GM12878 (cell line): Measurements from ENCODE around the gene SESN3. TPM values are rescaled to one million over a fixed set of nuclear protein-coding genes. Genes with fewer than 3 reads are reported as not detected.

Experiments
- ATAC-seq: fragments of 200-7000 bp; cut with Tn5 transposase; 3 replicates; pipeline ENCODE4 v1.9.1; 2020; ENCODE audit warnings: mild to moderate bottlenecking, moderate library complexity
- BruUV-seq: library from RNA; stranded (reverse); fragments of 400-500 nt; replicated peaks from 2 replicates; lab custom pipeline; 2021; lab: Mats Ljungman, UMichigan
- CTCF ChIA-PET: fragments of 300-600 bp; sonication (Branson Sonifier 250); formaldehyde crosslinking; extraction: SDS; loops from one replicate; lab custom pipeline; 2021; ENCODE audit warnings: inconsistent platforms; lab: Yijun Ruan, JAX
- POLR2A ChIA-PET: fragments of 350-600 bp; formaldehyde crosslinking; extraction: SDS; loops from one replicate; lab custom pipeline; 2021; ENCODE audit warnings: inconsistent platforms; lab: Charles Lee
- RAD21 ChIA-PET: fragments of 300-600 bp; sonication (Branson Sonifier 250); formaldehyde crosslinking; loops from one replicate; lab custom pipeline; 2023; ENCODE audit warnings: antibody characterized with exemption; ENCODE audit not compliant: unreplicated experiment; lab: Charles Lee
- SMC1A ChIA-PET: fragments of 300-600 bp; sonication (Branson Sonifier 250); formaldehyde crosslinking; loops from one replicate; lab custom pipeline; 2023; ENCODE audit not compliant: unreplicated experiment, uncharacterized antibody; lab: Charles Lee
- DNase-seq: peaks from one replicate; pipeline ENCODE4 v3.0.0-alpha.2; 2011; ENCODE audit warnings: low read depth, low spot score
- FAIRE-seq: peaks from 3 replicates; lab custom pipeline; 2011; peaks lifted over from hg19 to GRCh38; lab: Jason Lieb, UNC
- H2AFZ ChIP-seq: 2 replicates; pipeline ENCODE4 v1.6.0; 2011; ENCODE audit warnings: low read depth, low read length, control low read depth; ENCODE audit not compliant: control insufficient read depth
- H3K27ac ChIP-seq: 2 replicates; pipeline ENCODE4 v1.5.1; 2011; ENCODE audit warnings: control low read depth; ENCODE audit not compliant: control insufficient read depth, insufficient read depth
- H3K27me3 ChIP-seq, 2 experiments: replicated peaks in 1 of 2; 2 replicates each; pipeline versions ENCODE4 v1.6.0 to v1.6.1; 2011; ENCODE audit warnings: low read length in 1 of 2; ENCODE audit not compliant: control insufficient read depth in 2 of 2, insufficient read depth in 2 of 2
- H3K36me3 ChIP-seq, 2 experiments: 2 replicates each; pipeline ENCODE4 v1.5.1; 2011; ENCODE audit warnings: low read length in 1 of 2; ENCODE audit not compliant: control insufficient read depth in 2 of 2, insufficient read depth in 2 of 2
- H3K4me1 ChIP-seq: 2 replicates; pipeline ENCODE4 v1.6.1; 2011; ENCODE audit warnings: mild to moderate bottlenecking, low read length, moderate library complexity, mixed read lengths; ENCODE audit not compliant: control insufficient read depth, insufficient read depth
- H3K4me2 ChIP-seq: 2 replicates; pipeline ENCODE4 v1.6.0; 2011; ENCODE audit warnings: control low read depth; ENCODE audit not compliant: control insufficient read depth, insufficient read depth
- H3K4me3 ChIP-seq: fragments of 200-600 bp; sonication (generic); 2 replicates; pipeline ENCODE4 v1.5.1; 2016
- H3K79me2 ChIP-seq: 2 replicates; pipeline ENCODE4 v1.6.0; 2011; ENCODE audit warnings: low read length; ENCODE audit not compliant: control insufficient read depth, insufficient read depth
- H3K9ac ChIP-seq: 2 replicates; pipeline ENCODE4 v1.8.0; 2011; ENCODE audit warnings: low read length, control low read depth, mixed read lengths; ENCODE audit not compliant: control insufficient read depth, insufficient read depth
- H3K9me3 ChIP-seq: replicated peaks from 3 replicates; pipeline ENCODE4 v1.5.1; 2011; ENCODE audit warnings: mild to moderate bottlenecking, low read length; ENCODE audit not compliant: control insufficient read depth, insufficient read depth
- H4K20me1 ChIP-seq: 2 replicates; pipeline ENCODE4 v1.6.0; 2011; ENCODE audit not compliant: control insufficient read depth, insufficient read depth
- BACH1 ChIP-seq: fragments of 450-650 bp; IDR thresholded peaks from 2 replicates; pipeline ENCODE4 v1.6.1; 2017; ENCODE audit warnings: mild to moderate bottlenecking, borderline replicate concordance
- CBX5 ChIP-seq: sonication (generic); IDR thresholded peaks from 2 replicates; pipeline ENCODE4 v1.6.1; 2016; ENCODE audit warnings: low read depth, moderate library complexity, mild to moderate bottlenecking, inconsistent platforms
- FOS ChIP-seq: IDR thresholded peaks from 3 replicates; pipeline ENCODE4 v1.6.1; 2011; ENCODE audit warnings: borderline replicate concordance; ENCODE audit not compliant: insufficient read length; ENCODE audit errors: extremely low read depth
- POLR2AphosphoS2 ChIP-seq: IDR thresholded peaks from 2 replicates; pipeline ENCODE4 v1.6.1; 2011; ENCODE audit warnings: low read depth, mild to moderate bottlenecking, low read length, improper control_type of control experiment, moderate library complexity
- RCOR1 ChIP-seq: conservative IDR thresholded peaks from 2 replicates; pipeline ENCODE4 v1.6.1; 2012; ENCODE audit warnings: low read depth, low read length, improper control_type of control experiment
- SMAD1 ChIP-seq: fragments of 450-650 bp; IDR thresholded peaks from 2 replicates; pipeline ENCODE4 v1.6.1; 2018; ENCODE audit warnings: mild to moderate bottlenecking, low read depth; ENCODE audit not compliant: partially characterized antibody
- SREBF2 ChIP-seq: IDR thresholded peaks from 2 replicates; pipeline ENCODE4 v1.6.1; 2012; ENCODE audit warnings: mild to moderate bottlenecking, low read length
- YBX1 ChIP-seq: fragments of 450-650 bp; IDR thresholded peaks from 2 replicates; pipeline ENCODE4 v1.6.1; 2016; ENCODE audit warnings: antibody characterized with exemption
- WGBS: methylation state at CpG from one replicate; pipeline ENCODE4 v1.1.6; 2016; ENCODE audit warnings: low lambda C conversion rate; ENCODE audit not compliant: insufficient replicate concordance, insufficient coverage; ENCODE audit errors: missing lambda C conversion rate; 5-methylcytosine and 5-hydroxymethylcytosine counted together
- in situ Hi-C: fragments of 300-500 bp; cut with MboI; formaldehyde crosslinking; loops from 9 replicates; pipeline ENCODE4 v1.14.3; 2018; ENCODE audit warnings: mixed read lengths
- intact Hi-C: fragments of 100-400 bp; cut with micrococcal nuclease; formaldehyde crosslinking; loops from one replicate; pipeline ENCODE4 v1.14.2; 2022; ENCODE audit not compliant: unreplicated experiment
- polyA plus RNA-seq, 11 experiments: library from polyadenylated mRNA; depleted of rRNA in 4 of 11; unstranded in 6 of 11; stranded (reverse) in 5 of 11; fragments of >200 nt; fragmentation: Nextera tagmentation in 4 of 11; fragmentation: Illumina TruSeq in 1 of 11; extraction: Ambion mirVana in 4 of 11; extraction: Trizol in 1 of 11; gene quantifications; 1 replicate in 1 of 11; 2 replicates in 10 of 11; pipeline versions ENCODE4 v1.2.1 to v1.2.3, GENCODE V29; 2011 to 2016; ENCODE audit warnings: inconsistent platforms in 2 of 11, missing spikeins in 2 of 11, low read depth in 1 of 11
- total RNA-seq, 4 experiments: library from RNA; depleted of rRNA in 3 of 4; stranded (reverse); fragments of >200 nt in 3 of 4; fragmentation: Illumina TruSeq in 1 of 4; extraction: Trizol in 1 of 4; gene quantifications; 2 replicates each; pipeline versions ENCODE4 v1.2.1 to v1.2.3, GENCODE V29; 2013 to 2021
- TF ChIP-seq, protein P1 (sequence below): IDR thresholded peaks from 2 replicates; pipeline ENCODE4 v1.6.1; 2012; ENCODE audit warnings: low read depth, low read length, improper control_type of control experiment
- TF ChIP-seq, protein P2 (sequence below): IDR thresholded peaks from 2 replicates; pipeline ENCODE4 v1.6.1; 2011; ENCODE audit warnings: low read depth, mild to moderate bottlenecking, low read length, moderate library complexity, borderline replicate concordance; ENCODE audit errors: extremely low read depth

The SESN3 gene
- total and polyA plus RNA-seq, 10 of the 15 experiments (the other 5 are each of a cell fraction or from before 2014, with no cell fraction given), result 0.64 to 6.7 (median 3.0) TPM

GRCh38 chr11:95135155-95135554 is 95.8 kb downstream of the SESN3 start (continued):
- TF ChIP-seq SREBF2 (no peak), FOS (no peak), CBX5 (no peak), RCOR1 (no peak)
- TF ChIP-seq, protein P1, sequence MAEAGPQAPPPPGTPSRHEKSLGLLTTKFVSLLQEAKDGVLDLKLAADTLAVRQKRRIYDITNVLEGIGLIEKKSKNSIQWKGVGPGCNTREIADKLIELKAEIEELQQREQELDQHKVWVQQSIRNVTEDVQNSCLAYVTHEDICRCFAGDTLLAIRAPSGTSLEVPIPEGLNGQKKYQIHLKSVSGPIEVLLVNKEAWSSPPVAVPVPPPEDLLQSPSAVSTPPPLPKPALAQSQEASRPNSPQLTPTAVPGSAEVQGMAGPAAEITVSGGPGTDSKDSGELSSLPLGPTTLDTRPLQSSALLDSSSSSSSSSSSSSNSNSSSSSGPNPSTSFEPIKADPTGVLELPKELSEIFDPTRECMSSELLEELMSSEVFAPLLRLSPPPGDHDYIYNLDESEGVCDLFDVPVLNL, result no peak
- TF ChIP-seq, protein P2, sequence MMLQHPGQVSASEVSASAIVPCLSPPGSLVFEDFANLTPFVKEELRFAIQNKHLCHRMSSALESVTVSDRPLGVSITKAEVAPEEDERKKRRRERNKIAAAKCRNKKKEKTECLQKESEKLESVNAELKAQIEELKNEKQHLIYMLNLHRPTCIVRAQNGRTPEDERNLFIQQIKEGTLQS, result no peak

- no peaks in the 10 kb centered on the region for H4K20me1 ChIP-seq
- WGBS, result 69% methylated on average over 5 of the region's 5 CpGs
- no peaks in the 10 kb centered on the region for H3K27me3 ChIP-seq
- no peaks in the 10 kb centered on the region for H3K4me1 ChIP-seq
- in situ Hi-C loops (no loop called here), intact Hi-C loops (no loop called here)
- BruUV-seq, result no TSS peak
- no peak overlapping the region for H3K9ac ChIP-seq
- RAD21 ChIA-PET, result interaction anchor here (1.4 kb wide), 1 partner anchor 66 kb away, joined by 3 read pairs; no protein-coding TSS in a partner anchor
- no peaks in the 10 kb centered on the region for H3K9me3 ChIP-seq
- FAIRE-seq (no peak), DNase-seq (no peak), ATAC-seq (no peak)
- H3K27ac ChIP-seq, result no peak overlapping the region
- POLR2A ChIA-PET, result no interaction called here
- H3K36me3 ChIP-seq, result no peaks in the 10 kb centered on the region
- TF ChIP-seq YBX1, result no peak
- TF ChIP-seq SMAD1, result no peak
- no peak for TF ChIP-seq BACH1
- no peak for TF ChIP-seq POLR2AphosphoS2
- CTCF ChIA-PET, result no interaction called here
- no peak overlapping the region for H3K4me2 ChIP-seq
- no peak overlapping the region for H3K4me3 ChIP-seq
- H2AFZ ChIP-seq, result no peak overlapping the region
- SMC1A ChIA-PET, result no interaction called here
- H3K79me2 ChIP-seq, result no peaks in the 10 kb centered on the region
These were observed 96.5 kb downstream of the SESN3 start for GRCh38 chr11:95134491-95134890.
